Smooth muscle cell (in vitro differentiated cells): ENCODE data around the gene HNF1A. TPM values are rescaled to one million over a fixed set of nuclear protein-coding genes. Genes with fewer than 3 reads are reported as not detected.

ENCODE experiments used
- DNase-seq: peaks from one replicate; lab custom pipeline; 2025; ENCODE audit not compliant: unreplicated experiment; lab: John Stamatoyannopoulos, UW
- H2AFZ ChIP-seq: fragments of 200-600 bp; sonication (generic); 2 replicates; pipeline ENCODE4 v1.6.0; 2016; ENCODE audit warnings: antibody characterized with exemption, low read depth, mild to moderate bottlenecking
- H3F3A ChIP-seq: fragments of 200-600 bp; sonication (generic); 2 replicates; pipeline ENCODE4 v1.6.0; 2017; ENCODE audit warnings: antibody characterized with exemption, low read depth
- H3K27ac ChIP-seq: fragments of 200-600 bp; sonication (generic); 2 replicates; pipeline ENCODE4 v1.5.1; 2016; ENCODE audit warnings: low read depth, mild to moderate bottlenecking
- H3K27me3 ChIP-seq: fragments of 200-600 bp; sonication (generic); 2 replicates; pipeline ENCODE4 v1.6.1; 2016; ENCODE audit warnings: low read depth, mild to moderate bottlenecking
- H3K36me3 ChIP-seq: fragments of 200-600 bp; sonication (generic); 2 replicates; pipeline ENCODE4 v1.5.1; 2016; ENCODE audit warnings: low read depth
- H3K4me1 ChIP-seq: fragments of 200-600 bp; sonication (generic); 2 replicates; pipeline ENCODE4 v1.5.1; 2016; ENCODE audit warnings: low read depth
- H3K4me2 ChIP-seq: fragments of 200-600 bp; sonication (generic); 2 replicates; pipeline ENCODE4 v1.6.0; 2016; ENCODE audit warnings: mild to moderate bottlenecking
- H3K4me3 ChIP-seq: fragments of 200-600 bp; sonication (generic); 2 replicates; pipeline ENCODE4 v1.5.1; 2016; ENCODE audit warnings: mild to moderate bottlenecking
- H3K79me2 ChIP-seq: fragments of 200-600 bp; sonication (generic); 2 replicates; pipeline ENCODE4 v1.6.0; 2016; ENCODE audit warnings: low read depth, mild to moderate bottlenecking
- H3K9ac ChIP-seq: fragments of 200-600 bp; sonication (generic); 2 replicates; pipeline ENCODE4 v1.6.0; 2016; ENCODE audit warnings: low read depth
- H3K9me3 ChIP-seq: fragments of 200-600 bp; sonication (generic); replicated peaks from 2 replicates; pipeline ENCODE4 v1.5.1; 2016; ENCODE audit warnings: low read depth
- H4K20me1 ChIP-seq: fragments of 200-600 bp; sonication (generic); 2 replicates; pipeline ENCODE4 v1.6.0; 2016; ENCODE audit warnings: low read depth
- CTCF ChIP-seq: fragments of 200-600 bp; sonication (generic); IDR thresholded peaks from 2 replicates; pipeline ENCODE4 v1.5.1; 2017; ENCODE audit warnings: borderline replicate concordance, mild to moderate bottlenecking, antibody characterized with exemption; ENCODE audit not compliant: insufficient read depth, poor library complexity, severe bottlenecking
- WGBS: methylation state at CpG from one replicate; pipeline ENCODE4 v1.1.7; 2016; ENCODE audit warnings: low lambda C conversion rate; 5-methylcytosine and 5-hydroxymethylcytosine counted together
- polyA plus RNA-seq: library from polyadenylated mRNA; unstranded; fragments of >200 nt; fragmentation: Nextera tagmentation; extraction: Ambion mirVana; gene quantifications from 2 replicates; pipeline ENCODE4 v1.2.1, GENCODE V29; 2016
- total RNA-seq: library from RNA; depleted of rRNA; stranded (reverse); fragments of >200 nt; gene quantifications from 2 replicates; pipeline ENCODE4 v1.2.3, GENCODE V29; 2014

Gene HNF1A
- total and polyA plus RNA-seq, 2 experiments from 2014 or later: 0.09 TPM; not detected in 1

GRCh38 chr12:120982659-120983058 lies 4.3 kb downstream of the HNF1A start:
- Histone ChIP-seq H2AFZ (no peak overlapping the region), H3K27me3 (no peaks in the 10 kb centered on the region), H4K20me1 (no peaks in the 10 kb centered on the region), H3K79me2 (no peaks in the 10 kb centered on the region), H3K4me3 (no peak overlapping the region), H3K27ac (no peak overlapping the region), H3K36me3 (no peaks in the 10 kb centered on the region), H3K9me3 (no peaks in the 10 kb centered on the region), H3F3A (no peaks in the 10 kb centered on the region), H3K4me1 (no peaks in the 10 kb centered on the region), H3K4me2 (no peak overlapping the region), H3K9ac (no peak overlapping the region)
- no peak for DNase-seq
- TF ChIP-seq CTCF: no peak
- WGBS: 83% methylated on average over 7 of the region's 7 CpGs

GRCh38 chr12:120983759-120984158 lies 5.4 kb downstream of the HNF1A start:
- H3K27me3 ChIP-seq: no peaks in the 10 kb centered on the region
- DNase-seq: no peak
- no peaks in the 10 kb centered on the region for H3K9me3 ChIP-seq
- H4K20me1 ChIP-seq: no peaks in the 10 kb centered on the region
- no peaks in the 10 kb centered on the region for H3K4me1 ChIP-seq
- 100% methylated on average over 3 of the region's 4 CpGs for WGBS
- H3K4me2 ChIP-seq: no peak overlapping the region
- no peak overlapping the region for H3K9ac ChIP-seq
- H3F3A ChIP-seq: no peaks in the 10 kb centered on the region
- no peak overlapping the region for H3K4me3 ChIP-seq
- no peak for TF ChIP-seq CTCF
- no peaks in the 10 kb centered on the region for H3K36me3 ChIP-seq
- no peak overlapping the region for H3K27ac ChIP-seq
- H2AFZ ChIP-seq: no peak overlapping the region
- H3K79me2 ChIP-seq: no peaks in the 10 kb centered on the region

- H3K27ac ChIP-seq: no peak overlapping the region
- H4K20me1 ChIP-seq: no peaks in the 10 kb centered on the region
- no peaks in the 10 kb centered on the region for H3K79me2 ChIP-seq
- no peak overlapping the region for H3K4me2 ChIP-seq
- H3K36me3 ChIP-seq: no peaks in the 10 kb centered on the region
- no peak overlapping the region for H3K4me3 ChIP-seq
- no peaks in the 10 kb centered on the region for H3K27me3 ChIP-seq
- 91% methylated on average over 3 of the region's 3 CpGs for WGBS
- no peaks in the 10 kb centered on the region for H3F3A ChIP-seq
- no peak for TF ChIP-seq CTCF
- no peak for DNase-seq
- no peak overlapping the region for H2AFZ ChIP-seq
- H3K9ac ChIP-seq: no peak overlapping the region
- H3K9me3 ChIP-seq: no peaks in the 10 kb centered on the region
- no peaks in the 10 kb centered on the region for H3K4me1 ChIP-seq
These were observed 6.1 kb downstream of the HNF1A start for GRCh38 chr12:120984351-120984898.

GRCh38 chr12:120988234-120988633 lies 9.9 kb downstream of the HNF1A start:
- TF ChIP-seq CTCF: no peak
- Histone ChIP-seq H3K79me2 (no peaks in the 10 kb centered on the region), H3K9me3 (no peaks in the 10 kb centered on the region), H3K27me3 (peaks cover 10% of the 10 kb centered on the region), H4K20me1 (no peaks in the 10 kb centered on the region), H3F3A (no peaks in the 10 kb centered on the region), H3K36me3 (no peaks in the 10 kb centered on the region), H3K9ac (no peak overlapping the region), H3K4me2 (no peak overlapping the region), H3K4me1 (no peaks in the 10 kb centered on the region), H3K27ac (no peak overlapping the region), H3K4me3 (no peak overlapping the region), H2AFZ (no peak overlapping the region)
- 85% methylated on average over 4 of the region's 4 CpGs for WGBS
- no peak for DNase-seq
